GM12878 (cell line): ENCODE measurements around the gene TTYH3.

Experiments used
- HDAC2 ChIP-seq: fragments of 200-600 bp; sonication (generic); IDR thresholded peaks from 2 replicates; pipeline ENCODE4 v1.6.1; 2017
- MYC ChIP-seq: IDR thresholded peaks from 2 replicates; pipeline ENCODE4 v1.6.1; 2011; ENCODE audit warnings: mild to moderate bottlenecking, low read length, moderate library complexity, inconsistent platforms; ENCODE audit not compliant: insufficient read depth, insufficient replicate concordance, insufficient read length, severe bottlenecking
- TF ChIP-seq, protein P1 (sequence below): IDR thresholded peaks from 2 replicates; pipeline ENCODE4 v1.6.1; 2012; ENCODE audit warnings: low read depth, low read length, improper control_type of control experiment

DNA sequence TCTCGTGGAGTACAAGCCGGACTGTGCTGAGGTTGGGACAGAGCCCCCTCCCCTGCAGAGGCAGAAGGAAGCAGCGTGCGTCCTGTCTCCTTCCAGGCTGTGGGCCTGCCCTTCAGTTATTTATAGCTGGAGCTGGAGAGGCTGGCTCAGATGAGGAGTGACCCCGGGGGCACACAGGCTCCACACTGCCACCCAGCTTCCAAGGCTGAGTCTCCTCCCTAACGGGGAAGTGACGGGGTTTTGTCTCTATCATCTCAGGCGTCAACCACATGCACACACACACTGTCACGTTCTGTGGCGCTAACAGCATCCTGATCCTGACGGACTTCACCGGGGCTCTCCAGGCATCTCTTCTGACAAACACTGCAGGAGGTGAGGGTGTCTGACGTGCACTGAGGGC, 81.6 kb downstream of the TTYH3 start:
- TF ChIP-seq MYC (no peak), HDAC2 (no peak)
- TF ChIP-seq, protein P1, sequence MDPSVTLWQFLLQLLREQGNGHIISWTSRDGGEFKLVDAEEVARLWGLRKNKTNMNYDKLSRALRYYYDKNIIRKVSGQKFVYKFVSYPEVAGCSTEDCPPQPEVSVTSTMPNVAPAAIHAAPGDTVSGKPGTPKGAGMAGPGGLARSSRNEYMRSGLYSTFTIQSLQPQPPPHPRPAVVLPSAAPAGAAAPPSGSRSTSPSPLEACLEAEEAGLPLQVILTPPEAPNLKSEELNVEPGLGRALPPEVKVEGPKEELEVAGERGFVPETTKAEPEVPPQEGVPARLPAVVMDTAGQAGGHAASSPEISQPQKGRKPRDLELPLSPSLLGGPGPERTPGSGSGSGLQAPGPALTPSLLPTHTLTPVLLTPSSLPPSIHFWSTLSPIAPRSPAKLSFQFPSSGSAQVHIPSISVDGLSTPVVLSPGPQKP: no peak
